ENCODE results near the gene UBAC2.
"Not testable (repeated sequence)": the region's sequence is repeated elsewhere in the genome, so short reads cannot be mapped to it uniquely, and the experiment has no call there.

Gene UBAC2

DNA sequence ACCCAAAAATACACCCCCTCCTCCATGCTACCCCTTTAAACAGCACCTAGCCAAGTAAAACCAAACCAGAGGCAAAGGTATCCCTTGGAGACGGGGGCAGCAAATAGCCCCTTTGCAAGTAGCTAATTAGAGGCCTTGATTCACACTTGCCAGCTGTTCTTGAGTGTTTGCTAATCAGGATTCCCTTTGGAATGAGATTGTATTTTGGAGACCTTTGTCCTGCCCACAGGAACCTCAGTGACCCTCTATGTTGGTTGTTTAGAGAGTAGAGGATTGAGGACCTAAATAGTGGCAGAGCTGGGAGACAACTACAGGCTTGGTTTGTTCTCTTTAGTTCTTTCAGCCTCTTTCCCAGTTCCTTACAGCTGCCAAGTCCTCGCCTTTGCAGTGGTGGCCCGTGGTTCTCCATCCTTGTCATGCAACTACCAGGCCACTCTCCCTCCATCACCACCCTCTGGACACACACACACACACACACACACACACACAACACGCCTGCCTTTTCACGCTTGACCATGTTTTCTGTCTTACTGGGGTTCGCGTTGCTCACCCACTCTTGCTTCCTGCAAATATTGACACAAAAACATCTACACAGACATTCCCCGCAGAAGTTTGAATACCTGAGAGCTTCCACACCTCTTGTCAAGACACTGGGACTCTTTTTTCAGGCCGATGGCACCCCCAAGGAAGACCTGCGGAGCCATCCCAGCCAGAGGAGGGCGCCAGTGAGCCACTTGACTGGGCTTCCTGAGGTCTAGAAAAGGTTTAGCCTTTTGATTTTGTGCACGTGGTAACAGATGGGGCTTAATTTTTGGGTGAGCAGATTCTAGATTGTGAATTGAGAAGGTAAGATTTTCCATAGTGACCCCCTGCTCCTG lies 186.5 kb downstream of the UBAC2 start:
- in situ Hi-C loops (cut with MboI; ENCODE audit: low sequenced_read_pairs): loop anchor here (5.0 kb wide), 1 partner anchor 50 kb away; no protein-coding TSS in a partner anchor

DNA sequence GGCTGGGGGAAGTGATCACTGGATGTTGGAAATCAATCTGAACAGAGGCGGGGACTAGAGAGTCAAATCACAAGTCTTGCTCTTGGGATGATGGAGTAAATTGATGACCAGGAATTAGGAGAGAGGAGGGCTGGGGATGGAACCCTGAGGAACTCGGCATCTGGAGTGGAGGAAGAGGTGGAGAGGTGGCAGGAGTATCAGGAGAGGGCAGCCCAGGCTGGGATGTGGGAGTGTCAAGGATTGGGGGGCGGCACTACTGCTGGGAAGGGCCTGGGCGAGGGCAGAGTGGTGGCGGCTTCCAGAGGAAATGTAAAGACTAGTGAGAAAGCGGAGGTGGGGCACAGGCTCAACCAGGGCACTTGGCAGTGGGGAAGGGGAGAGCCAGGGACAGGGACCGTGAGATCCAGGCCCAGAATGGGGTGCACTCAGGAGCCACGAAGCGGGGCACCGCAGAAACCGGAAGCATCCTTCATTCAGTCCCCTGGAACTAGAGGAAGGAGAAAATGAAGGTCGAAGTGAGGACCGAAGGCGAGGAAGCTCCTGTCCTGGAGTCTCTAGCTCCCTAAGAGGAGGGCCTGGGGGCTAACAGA lies 187.8 kb downstream of the UBAC2 start:
- in situ Hi-C loops (cut with MboI; ENCODE audit: low sequenced_read_pairs): loop anchor here (5.0 kb wide), 1 partner anchor 49 kb away; no protein-coding TSS in a partner anchor

DNA sequence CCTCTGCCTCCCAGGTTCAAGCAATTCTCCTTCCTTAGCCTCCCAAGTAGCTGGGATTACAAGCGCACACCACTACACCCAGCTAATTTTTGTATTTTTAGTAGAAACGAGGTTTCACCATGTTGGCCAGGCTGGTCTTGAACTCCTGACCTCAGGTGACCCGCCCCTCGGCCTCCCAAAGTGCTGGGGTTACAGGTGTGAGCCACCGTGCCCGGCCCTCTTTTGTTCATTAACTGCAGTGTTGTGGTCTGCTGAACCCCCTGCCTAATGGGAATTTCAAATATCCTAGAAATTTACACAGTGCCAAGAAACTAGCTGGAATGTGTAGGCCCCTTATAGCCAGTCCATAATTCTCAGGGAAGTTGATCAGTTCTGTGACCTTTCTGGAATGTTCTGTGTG lies 188.4 kb downstream of the UBAC2 start:
- in situ Hi-C loops (cut with MboI; ENCODE audit: low sequenced_read_pairs): loop anchor here (5.0 kb wide), 1 partner anchor 48 kb away; no protein-coding TSS in a partner anchor

DNA sequence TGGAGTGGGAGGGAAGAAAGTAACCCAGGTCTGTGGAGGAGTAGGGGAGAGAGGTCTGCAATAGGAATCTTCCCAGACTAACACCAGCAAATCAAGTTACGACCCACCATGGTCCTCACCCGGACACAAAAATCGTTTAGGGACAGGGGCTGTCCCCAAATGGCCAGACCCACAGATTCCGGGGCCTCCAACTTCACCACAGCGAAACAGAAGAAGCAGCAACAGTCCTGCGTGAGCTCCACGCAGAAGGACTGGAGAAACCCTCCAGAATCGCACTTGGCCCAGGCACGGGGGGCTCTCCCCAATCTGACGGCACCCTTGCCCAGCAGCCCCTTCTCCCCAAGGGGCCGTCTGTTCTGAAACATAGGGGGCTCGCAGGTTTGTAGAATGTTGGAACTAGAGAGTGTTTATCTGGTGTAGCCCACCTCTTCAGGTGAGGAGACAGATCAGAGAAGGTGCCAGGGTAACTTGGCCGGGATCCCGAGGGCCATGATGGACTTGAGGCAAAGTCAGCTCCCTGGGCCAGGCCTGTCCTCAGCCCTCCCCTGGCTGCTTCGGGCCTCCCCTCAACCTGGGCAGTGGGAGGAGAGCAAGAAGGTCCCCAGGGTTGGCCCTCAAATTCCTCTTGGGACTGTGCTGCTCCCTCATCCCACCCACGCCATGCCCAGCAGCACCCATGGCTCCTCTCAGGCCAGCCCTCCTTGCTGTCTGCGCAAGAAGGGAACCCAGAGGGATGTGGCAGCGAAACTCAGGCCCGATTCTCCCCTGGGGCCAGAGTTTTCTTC lies 189.1 kb downstream of the UBAC2 start:
- in situ Hi-C loops (cut with MboI; ENCODE audit: low sequenced_read_pairs): loop anchor here (5.0 kb wide), 1 partner anchor 48 kb away; no protein-coding TSS in a partner anchor

DNA sequence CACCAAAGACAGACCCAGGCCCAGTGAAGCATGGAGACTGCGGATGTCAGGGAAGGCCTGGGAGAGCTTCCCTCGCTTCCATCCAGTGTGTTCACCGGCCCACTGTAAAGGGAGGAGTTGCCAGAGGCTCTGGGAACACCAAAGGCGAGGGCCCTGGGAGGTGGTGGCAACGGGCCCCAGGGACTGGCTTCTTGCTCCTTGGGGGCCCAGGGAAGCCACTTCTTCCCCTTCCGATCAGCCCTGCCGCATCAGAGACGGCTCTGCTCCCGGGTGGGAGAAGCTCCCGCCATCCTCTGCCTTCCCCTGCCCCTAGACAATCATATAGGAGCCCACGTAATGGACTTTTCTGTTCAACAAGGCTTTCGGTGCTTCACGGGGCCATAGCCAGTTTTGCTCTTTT lies 189.9 kb downstream of the UBAC2 start:
- in situ Hi-C loops (cut with MboI; ENCODE audit: low sequenced_read_pairs): no loop called here

DNA sequence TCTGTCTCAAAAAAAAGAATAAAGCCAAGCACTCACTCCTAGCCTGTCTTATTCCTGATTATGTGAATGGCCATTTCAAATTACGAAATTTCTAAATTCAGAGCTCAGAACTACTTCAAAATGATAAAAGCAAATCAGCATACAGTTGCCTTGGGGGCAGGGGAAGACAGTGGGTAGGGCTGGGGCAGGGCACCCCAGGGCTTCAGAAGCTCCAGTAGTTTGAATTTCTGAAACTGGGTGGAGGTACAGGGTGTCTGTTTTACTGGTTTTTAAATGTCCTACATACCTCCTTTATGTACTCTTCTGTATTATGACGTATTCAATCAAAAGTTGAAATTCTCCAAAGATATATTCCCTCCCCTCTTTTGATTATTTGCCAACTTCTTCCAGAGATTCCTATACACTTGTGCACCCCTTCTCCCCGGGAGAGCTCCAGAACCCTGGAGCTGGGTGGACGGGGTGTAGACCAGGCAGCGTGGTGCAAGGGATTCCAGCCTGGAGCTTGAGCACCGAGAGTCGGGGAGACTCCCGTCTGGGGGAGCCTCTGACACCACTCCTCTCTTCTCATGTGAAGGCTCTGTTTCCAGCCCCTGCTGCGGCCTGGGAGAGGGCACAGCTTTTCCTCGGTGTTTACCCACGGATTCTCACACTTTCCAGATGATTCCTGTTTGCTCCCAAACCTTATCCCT lies 191.3 kb downstream of the UBAC2 start:
- in situ Hi-C loops (cut with MboI; ENCODE audit: low sequenced_read_pairs): no loop called here

DNA sequence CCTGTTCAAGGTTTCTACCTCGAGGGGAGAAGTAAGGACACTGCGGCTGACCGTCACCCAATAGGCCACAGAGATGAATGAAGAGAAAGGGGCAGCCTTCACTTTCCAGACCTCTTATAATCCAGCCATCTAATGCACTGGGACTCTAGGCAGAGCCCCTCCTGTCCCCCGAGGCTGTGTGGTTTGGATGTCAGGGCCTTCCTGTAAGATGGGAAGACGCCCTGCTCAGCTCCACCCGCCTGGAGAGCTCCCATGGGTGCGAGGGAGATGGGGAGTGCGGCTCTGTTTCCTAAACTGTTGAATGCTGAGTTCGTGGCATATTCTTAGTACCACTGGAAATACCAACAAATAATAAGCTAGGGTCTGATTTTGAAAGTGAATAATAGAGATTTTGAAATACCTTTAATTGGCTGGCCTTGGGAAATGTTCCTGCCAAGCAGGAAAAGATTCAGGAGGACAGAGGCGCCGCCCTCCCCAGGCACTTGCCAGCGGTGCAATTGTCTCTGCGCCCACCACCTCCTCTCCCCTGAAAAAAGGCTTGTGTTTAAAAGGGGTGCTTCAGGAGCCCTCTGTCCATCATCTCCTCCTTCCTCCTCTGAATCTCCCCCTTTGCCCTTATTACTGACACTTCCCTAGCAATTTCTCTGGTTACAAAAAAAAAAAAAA lies 191.9 kb downstream of the UBAC2 start:
- in situ Hi-C loops (cut with MboI; ENCODE audit: low sequenced_read_pairs): no loop called here

DNA sequence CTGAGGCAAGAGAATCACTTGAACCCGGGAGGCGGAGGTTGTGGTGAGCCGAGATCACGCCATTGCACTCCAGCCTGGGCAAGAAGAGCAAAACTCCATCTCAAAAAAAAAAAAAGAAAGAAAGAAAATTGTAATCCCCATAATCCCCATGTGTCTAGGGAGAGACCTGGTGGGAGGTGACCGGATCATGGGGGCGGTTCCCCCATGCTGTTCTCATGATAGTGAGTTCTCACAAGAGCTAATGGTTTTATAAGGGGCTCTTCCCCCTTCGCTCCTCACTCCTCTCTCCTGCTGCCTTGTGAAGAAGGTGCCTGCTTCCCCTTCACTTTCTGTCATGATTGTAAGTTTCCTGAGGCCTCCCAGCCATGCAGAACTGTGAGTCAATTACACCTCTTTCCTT lies 192.7 kb downstream of the UBAC2 start:
- in situ Hi-C loops (cut with MboI; ENCODE audit: low sequenced_read_pairs): not testable (repeated sequence)

DNA sequence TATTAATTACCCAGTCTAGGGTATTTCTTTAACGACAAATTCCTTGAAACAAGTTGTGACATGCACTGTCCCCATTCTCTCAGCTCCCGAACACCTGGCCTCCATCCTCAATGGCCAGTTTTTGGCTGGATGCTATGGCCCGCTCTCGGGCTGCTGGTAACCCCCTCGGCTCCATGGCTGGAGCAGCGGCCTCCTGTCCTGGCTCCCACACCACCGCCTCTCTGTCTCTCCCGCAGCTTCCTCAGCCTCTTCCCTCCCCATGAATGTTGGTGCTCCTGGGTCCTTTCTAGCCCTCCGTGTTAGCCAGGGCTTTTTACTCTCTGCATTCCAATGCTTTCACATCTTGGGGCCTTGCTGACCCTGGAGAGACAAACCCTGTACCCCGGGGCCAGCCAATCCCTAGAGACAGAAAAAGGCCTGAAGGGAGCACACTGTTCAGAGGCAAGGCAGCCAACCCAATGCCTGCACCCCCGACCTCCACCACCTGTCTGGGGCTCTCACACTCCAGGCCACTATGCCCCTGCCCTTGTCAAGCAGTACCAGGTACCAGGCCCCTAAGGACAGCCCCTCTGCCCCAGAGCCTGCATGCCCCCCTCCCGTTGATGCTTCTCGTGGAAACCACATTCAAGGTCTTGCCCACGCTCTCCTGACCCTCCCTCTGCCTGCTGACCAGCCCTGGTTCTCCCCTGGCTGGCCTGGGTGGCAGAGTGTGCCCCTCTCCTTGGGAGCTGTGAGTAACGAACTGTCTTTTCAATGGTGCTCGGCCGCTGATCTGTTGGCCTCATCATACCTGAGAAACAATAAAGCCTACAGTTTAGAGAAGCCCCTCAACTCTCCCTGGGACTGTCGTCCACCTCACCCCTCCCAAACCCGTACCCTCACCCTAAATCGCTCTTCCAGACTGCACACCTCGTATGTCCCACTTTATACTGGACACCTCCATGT lies 193.4 kb downstream of the UBAC2 start:
- in situ Hi-C loops (cut with MboI; ENCODE audit: low sequenced_read_pairs): no loop called here

DNA sequence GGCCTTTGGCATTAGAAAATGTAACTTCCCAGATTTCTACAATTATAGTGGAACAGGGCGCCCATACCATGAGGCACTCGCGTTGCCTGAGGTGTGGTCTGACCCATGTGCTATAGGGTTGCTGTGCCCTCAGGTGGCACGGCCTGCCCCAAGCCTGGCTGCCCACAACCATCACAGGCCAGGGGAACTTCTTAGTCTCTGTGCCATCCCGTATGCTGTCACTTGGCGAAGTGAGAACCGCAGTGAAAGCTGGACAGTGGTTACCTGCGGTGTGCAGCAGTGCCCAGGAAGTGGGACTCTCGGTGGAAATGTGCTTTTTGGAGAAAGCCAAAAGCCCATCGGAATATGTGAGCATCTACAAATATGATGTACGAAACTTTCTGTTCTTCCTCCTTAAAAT lies 194.8 kb downstream of the UBAC2 start:
- in situ Hi-C loops (cut with MboI; ENCODE audit: low sequenced_read_pairs): no loop called here

DNA sequence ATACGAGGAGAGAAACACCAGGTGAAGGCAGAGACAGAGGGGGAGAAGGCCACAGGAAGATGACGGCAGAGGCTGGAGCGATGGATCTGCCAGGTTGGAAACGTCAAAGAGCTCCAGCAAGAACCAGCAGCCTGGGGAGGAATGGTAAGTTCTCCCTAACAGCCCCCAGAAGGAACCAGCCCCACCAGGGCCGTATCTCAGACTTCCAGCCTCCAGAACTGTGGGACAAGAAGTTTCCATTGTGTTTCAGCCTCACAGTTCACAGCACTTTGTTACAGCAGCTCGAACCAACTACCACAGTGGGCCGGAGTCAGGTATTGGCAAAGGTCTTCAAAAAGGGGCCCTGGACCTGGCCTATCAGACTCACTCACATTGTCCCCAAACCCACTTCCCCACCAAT lies 195.8 kb downstream of the UBAC2 start:
- in situ Hi-C loops (cut with MboI; ENCODE audit: low sequenced_read_pairs): no loop called here

DNA sequence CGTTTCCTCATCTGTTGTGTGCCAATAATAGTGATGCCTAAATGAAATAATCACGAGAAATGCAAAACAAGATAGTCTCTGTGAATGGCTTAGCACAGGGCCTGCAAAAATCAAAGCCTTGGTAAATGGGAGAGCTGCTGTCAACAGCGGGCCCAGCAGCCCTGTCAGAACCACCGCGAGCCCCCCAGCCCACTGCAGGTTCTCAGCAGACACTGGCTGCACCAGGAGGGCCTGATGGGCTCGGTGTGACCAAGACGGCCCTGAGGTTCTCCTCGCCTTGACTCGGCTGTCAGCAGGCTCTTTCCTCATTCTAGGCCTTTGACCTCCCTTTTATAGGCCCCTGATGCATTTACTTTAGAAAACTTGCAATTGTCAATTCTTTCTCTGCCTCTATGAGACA lies 197.4 kb downstream of the UBAC2 start:
- in situ Hi-C loops (cut with MboI; ENCODE audit: low sequenced_read_pairs): no loop called here

DNA sequence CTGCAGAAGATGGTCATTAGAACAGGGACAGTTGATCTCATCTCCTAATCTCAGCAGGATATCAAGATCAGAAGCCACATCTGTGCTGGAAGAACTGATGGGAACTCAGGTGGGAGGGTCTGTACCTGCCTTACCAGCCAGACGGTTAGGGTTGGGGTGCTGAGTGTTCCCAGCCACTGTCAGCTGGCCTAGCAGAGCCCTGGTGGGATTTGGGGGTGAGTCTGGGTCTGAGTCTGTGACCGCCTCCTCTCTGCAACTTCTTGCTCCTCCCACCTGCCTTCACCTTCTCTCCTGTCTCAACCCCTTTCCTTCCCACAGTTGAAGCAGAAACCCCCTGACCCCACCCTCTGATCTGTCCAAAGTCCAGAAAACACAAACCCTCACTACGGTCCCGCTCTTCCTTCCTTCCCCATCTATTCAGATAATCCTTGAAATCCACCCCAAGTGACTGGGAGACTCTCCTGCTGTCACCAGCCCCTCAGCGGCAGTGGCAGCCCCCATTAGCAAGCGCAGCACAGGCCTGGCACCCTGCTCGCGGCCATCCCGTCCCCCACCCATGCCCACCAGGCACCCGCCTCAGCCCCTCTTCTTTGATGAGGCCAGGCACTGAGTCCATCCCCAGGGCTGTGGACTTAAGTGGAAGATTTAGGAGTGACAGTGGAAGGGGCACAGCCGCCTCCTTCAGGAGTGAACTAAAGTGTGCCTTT lies 198.4 kb downstream of the UBAC2 start:
- in situ Hi-C loops (cut with MboI; ENCODE audit: low sequenced_read_pairs): no loop called here

DNA sequence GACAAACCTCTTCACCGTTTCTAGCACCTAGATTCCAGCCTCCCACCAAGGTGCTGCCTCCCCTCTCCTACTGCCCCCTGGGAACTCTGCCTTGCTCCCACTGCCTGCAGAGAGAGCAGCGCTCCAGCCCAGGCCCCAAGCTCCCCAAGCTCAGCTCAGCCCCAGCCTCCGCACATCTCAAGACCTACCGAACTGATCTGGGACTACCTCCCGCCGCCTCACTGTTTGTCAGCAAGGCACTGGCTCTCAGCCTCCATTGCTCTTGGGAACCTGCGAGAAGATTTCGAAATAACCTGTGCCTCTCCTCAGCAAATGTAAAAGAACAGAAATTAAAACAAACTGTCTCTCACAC lies 198.9 kb downstream of the UBAC2 start:
- in situ Hi-C loops (cut with MboI; ENCODE audit: low sequenced_read_pairs): no loop called here

DNA sequence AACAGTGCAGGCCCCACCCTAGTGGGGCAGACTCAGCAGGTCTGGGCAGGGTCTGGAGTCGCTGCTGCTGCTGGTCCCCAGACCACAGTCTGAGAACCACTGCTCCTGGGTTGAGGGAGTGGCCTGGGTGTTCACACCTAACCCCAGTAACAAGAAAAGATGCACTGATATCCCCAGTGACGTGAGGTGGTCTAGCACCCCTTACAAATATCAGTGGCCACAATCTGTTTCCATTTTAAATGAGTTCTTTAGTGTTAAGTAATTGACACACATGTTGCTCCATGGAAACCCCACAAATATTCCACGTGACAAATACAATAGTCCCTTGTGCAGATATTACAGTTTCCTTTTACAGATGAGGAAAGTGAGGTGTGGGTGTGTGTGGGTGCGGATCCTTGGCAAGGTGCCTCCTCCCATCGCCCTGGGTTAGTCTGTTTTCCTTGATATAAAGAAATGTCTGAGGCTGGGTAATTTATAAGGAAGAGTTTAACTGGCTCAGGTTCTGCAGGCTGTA lies 202.9 kb downstream of the UBAC2 start:
- in situ Hi-C loops (cut with MboI; ENCODE audit: low sequenced_read_pairs): no loop called here

DNA sequence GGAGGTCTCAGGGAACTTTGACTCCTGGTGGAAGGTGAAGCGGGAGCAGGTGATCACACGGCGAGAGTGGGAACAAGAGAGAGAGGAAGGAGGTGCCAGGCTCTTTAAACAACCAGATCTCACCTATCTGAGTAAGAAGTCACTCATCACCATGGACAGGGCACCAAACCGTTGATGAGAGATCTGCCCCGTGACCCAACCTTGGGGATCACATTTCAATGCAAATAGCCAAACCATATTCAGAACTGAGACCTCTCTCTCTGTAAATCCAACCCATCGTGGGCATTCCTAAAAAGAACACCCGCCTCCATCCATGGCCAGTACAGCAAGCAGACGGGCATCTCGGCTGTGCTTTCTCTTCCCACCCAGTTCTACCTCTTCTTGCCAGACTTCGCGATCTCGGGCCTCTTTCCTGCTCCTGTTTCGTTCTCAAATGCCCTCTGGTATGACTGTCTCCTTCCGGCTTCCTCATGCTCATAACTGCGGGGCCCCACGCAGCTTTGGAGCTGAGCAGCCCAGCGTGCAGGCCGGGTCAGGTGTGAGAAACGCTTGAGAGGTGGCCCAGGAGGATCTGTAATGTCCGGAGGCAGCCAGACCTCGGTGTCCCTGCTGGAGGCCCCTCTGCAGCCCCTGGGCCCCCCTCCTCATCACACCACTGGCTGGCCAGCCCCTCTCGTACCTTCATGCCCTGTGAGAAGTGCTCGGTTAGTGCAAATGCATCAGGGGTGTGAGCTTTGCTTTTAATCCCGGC lies 203.5 kb downstream of the UBAC2 start:
- in situ Hi-C loops (cut with MboI; ENCODE audit: low sequenced_read_pairs): no loop called here

DNA sequence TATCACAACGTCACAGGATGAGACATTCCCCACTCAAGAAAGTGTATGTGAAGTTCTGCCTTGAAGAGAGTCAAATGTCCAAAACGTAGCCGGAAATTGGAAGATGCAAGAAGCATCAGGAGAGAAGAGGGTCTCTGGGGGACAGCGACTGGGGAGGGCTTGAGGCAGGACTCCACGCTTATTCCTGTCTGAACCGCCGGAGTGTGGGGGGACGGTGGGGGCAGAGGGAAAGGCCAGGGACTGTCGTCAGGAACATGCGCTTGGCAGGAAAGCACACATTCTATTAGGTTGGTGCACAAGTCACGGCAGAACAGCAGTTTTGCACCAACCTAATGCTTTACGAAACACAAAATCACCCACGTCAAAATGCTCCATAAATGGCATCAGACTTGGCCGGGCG lies 205.3 kb downstream of the UBAC2 start:
- in situ Hi-C loops (cut with MboI; ENCODE audit: low sequenced_read_pairs): no loop called here

DNA sequence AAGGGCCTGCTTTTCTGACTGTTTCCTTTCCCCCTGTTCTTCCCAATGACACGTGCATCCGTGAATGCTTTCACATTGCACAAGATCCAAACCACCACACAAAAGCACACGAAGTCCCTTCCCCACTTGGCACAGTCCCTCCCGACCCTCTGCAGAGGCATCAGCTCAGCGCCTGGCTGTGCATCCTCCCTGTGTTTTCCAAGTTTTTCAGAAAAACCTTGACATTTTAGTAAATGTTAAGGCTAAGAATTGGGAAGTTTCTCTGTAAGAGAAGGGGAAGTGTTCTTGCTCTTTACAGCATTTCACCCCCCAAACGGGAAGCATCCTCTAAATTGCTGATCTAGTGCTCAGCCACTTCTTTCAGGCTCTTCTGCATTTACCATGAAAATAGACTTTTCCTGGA lies 206.1 kb downstream of the UBAC2 start:
- in situ Hi-C loops (cut with MboI; ENCODE audit: low sequenced_read_pairs): no loop called here
